Measurements from ENCODE around the gene TNC.

- TF ChIP-seq CTCF (IDR thresholded peaks at IDR 0.05) (no peak), POLR2A (IDR thresholded peaks at IDR 0.05) (no peak)
Measured at GRCh38 chr9:115086461-115086860, 31.5 kb downstream of the TNC start.

All from heart left ventricle (tissue), 13 donors.